MM.1S (cell line): ENCODE data around the gene BTBD9.

Experiments
- DNase-seq: peaks from one replicate; pipeline ENCODE4 v3.0.0-alpha.2; 2015
- H2AFZ ChIP-seq: fragments of 300-600 bp; sonication (generic); 2 replicates; pipeline ENCODE4 v1.6.0; 2016; ENCODE audit warnings: antibody characterized with exemption, low read length
- H3F3A ChIP-seq: fragments of 300-600 bp; sonication (generic); 2 replicates; pipeline ENCODE4 v1.6.1; 2016; ENCODE audit warnings: mild to moderate bottlenecking, antibody characterized with exemption, low read length, moderate library complexity, mixed read lengths; ENCODE audit not compliant: insufficient read depth
- H3K27ac ChIP-seq: fragments of 300-600 bp; sonication (generic); 2 replicates; pipeline ENCODE4 v1.5.1; 2016; ENCODE audit warnings: mild to moderate bottlenecking, low read length
- H3K27me3 ChIP-seq: fragments of 300-600 bp; sonication (generic); replicated peaks from 2 replicates; pipeline ENCODE4 v1.6.0; 2016; ENCODE audit warnings: low read length; ENCODE audit not compliant: insufficient read depth
- H3K36me3 ChIP-seq: fragments of 300-600 bp; sonication (generic); replicated peaks from 2 replicates; pipeline ENCODE4 v1.6.1; 2016; ENCODE audit warnings: mild to moderate bottlenecking, low read length, mixed read lengths; ENCODE audit not compliant: insufficient read depth
- H3K4me1 ChIP-seq: fragments of 300-600 bp; sonication (generic); 2 replicates; pipeline ENCODE4 v1.6.1; 2016; ENCODE audit warnings: low read length, mixed read lengths
- H3K4me2 ChIP-seq: fragments of 300-600 bp; sonication (generic); 2 replicates; pipeline ENCODE4 v1.6.0; 2016; ENCODE audit warnings: low read depth, low read length
- H3K4me3 ChIP-seq: fragments of 300-600 bp; sonication (generic); 2 replicates; pipeline ENCODE4 v1.5.1; 2016; ENCODE audit warnings: low read length, mixed read lengths
- H3K79me2 ChIP-seq: fragments of 300-600 bp; sonication (generic); 2 replicates; pipeline ENCODE4 v1.6.1; 2016; ENCODE audit warnings: mixed run types, low read length, mixed read lengths
- H3K9ac ChIP-seq: fragments of 300-600 bp; sonication (generic); 2 replicates; pipeline ENCODE4 v1.6.1; 2016; ENCODE audit warnings: low read length, mixed read lengths
- H3K9me2 ChIP-seq: fragments of 300-600 bp; sonication (generic); replicated peaks from 2 replicates; pipeline ENCODE4 v1.6.1; 2016; ENCODE audit warnings: mild to moderate bottlenecking, low read length, mixed read lengths; ENCODE audit not compliant: insufficient read depth
- H3K9me3 ChIP-seq: fragments of 300-600 bp; sonication (generic); replicated peaks from 2 replicates; pipeline ENCODE4 v1.6.1; 2016; ENCODE audit warnings: mild to moderate bottlenecking, low read length, mixed read lengths; ENCODE audit not compliant: insufficient read depth
- H4K20me1 ChIP-seq: fragments of 300-600 bp; sonication (generic); 2 replicates; pipeline ENCODE4 v1.6.1; 2016; ENCODE audit warnings: mild to moderate bottlenecking, low read length, moderate library complexity, mixed read lengths; ENCODE audit not compliant: insufficient read depth
- CTCF ChIP-seq: fragments of 300-600 bp; sonication (generic); IDR thresholded peaks from 2 replicates; pipeline ENCODE4 v1.5.1; 2016; ENCODE audit warnings: antibody characterized with exemption, low read length, mixed read lengths
- EZH2 ChIP-seq: fragments of 300-600 bp; sonication (generic); optimal IDR thresholded peaks from 2 replicates; pipeline ENCODE3; 2017; ENCODE audit warnings: low read depth, mild to moderate bottlenecking, antibody characterized with exemption, low read length, mixed read lengths
- EZH2phosphoT487 ChIP-seq: fragments of 300-600 bp; sonication (generic); IDR thresholded peaks from 2 replicates; pipeline ENCODE4 v1.6.1; 2018; ENCODE audit warnings: antibody characterized with exemption, low read length

Gene BTBD9

GRCh38 chr6:38579010-38579628 is 60.6 kb downstream of the BTBD9 start:
- Histone ChIP-seq H4K20me1 (no peaks in the 10 kb centered on the region), H2AFZ (no peak overlapping the region), H3K4me2 (no peak overlapping the region)

DNA sequence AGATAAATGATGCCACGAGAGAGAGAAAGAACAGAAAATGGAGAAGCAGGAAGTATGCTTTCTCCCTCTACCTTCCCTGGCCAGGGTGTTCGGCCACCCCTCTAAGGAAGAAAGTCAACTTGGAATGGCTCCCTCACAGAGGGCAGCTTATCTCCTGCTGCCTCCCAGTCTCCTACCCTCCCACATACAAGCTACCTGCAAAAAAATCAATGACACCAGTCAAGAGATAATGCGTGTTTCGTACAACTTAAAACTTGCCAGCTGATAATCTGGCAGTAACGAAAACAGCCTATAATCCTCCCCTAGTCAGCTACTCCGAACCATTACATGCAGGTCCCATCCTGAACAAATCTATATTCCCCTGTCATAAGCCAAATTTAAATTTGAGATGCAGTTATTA is 61.7 kb downstream of the BTBD9 start:
- no peak overlapping the region for H3K27ac ChIP-seq
- H3K36me3 ChIP-seq: no peaks in the 10 kb centered on the region
- TF ChIP-seq EZH2 (no peak), CTCF (no peak), EZH2phosphoT487 (no peak)
- no peak overlapping the region for H3K4me2 ChIP-seq
- no peak overlapping the region for H3K4me3 ChIP-seq
- H3K9me2 ChIP-seq: no peaks in the 10 kb centered on the region
- H2AFZ ChIP-seq: no peak overlapping the region
- no peaks in the 10 kb centered on the region for H3K4me1 ChIP-seq
- no peaks in the 10 kb centered on the region for H4K20me1 ChIP-seq
- H3K27me3 ChIP-seq: no peaks in the 10 kb centered on the region
- no peak for DNase-seq
- H3K9me3 ChIP-seq: no peaks in the 10 kb centered on the region
- H3K79me2 ChIP-seq: no peaks in the 10 kb centered on the region
- no peak overlapping the region for H3K9ac ChIP-seq
- no peaks in the 10 kb centered on the region for H3F3A ChIP-seq

More at GRCh38 chr6:38579010-38579628, 60.6 kb downstream of the BTBD9 start:
- Histone ChIP-seq H3K27me3 (no peaks in the 10 kb centered on the region), H3K36me3 (no peaks in the 10 kb centered on the region), H3F3A (no peaks in the 10 kb centered on the region), H3K9me3 (no peaks in the 10 kb centered on the region), H3K9ac (no peak overlapping the region), H3K79me2 (no peaks in the 10 kb centered on the region), H3K4me1 (no peaks in the 10 kb centered on the region), H3K9me2 (no peaks in the 10 kb centered on the region), H3K4me3 (no peak overlapping the region), H3K27ac (no peak overlapping the region)
- no peak for TF ChIP-seq EZH2
- no peak for TF ChIP-seq EZH2phosphoT487
- no peak for TF ChIP-seq CTCF
- DNase-seq: no peak

GRCh38 chr6:38577492-38577891 is 62.2 kb downstream of the BTBD9 start:
- TF ChIP-seq EZH2phosphoT487: no peak
- no peak for TF ChIP-seq CTCF
- TF ChIP-seq EZH2: no peak
- no peak overlapping the region for H3K4me3 ChIP-seq
- no peaks in the 10 kb centered on the region for H3K9me3 ChIP-seq
- H3K4me2 ChIP-seq: no peak overlapping the region
- H3K36me3 ChIP-seq: no peaks in the 10 kb centered on the region
- no peaks in the 10 kb centered on the region for H3K27me3 ChIP-seq
- no peak overlapping the region for H3K9ac ChIP-seq
- no peaks in the 10 kb centered on the region for H3F3A ChIP-seq
- H2AFZ ChIP-seq: no peak overlapping the region
- H3K27ac ChIP-seq: no peak overlapping the region
- H3K79me2 ChIP-seq: no peaks in the 10 kb centered on the region
- DNase-seq: no peak
- H4K20me1 ChIP-seq: no peaks in the 10 kb centered on the region
- H3K4me1 ChIP-seq: no peaks in the 10 kb centered on the region
- H3K9me2 ChIP-seq: no peaks in the 10 kb centered on the region
